Activated CD4-positive, CD25-positive, alpha-beta regulatory T cell treated with anti-CD3 and anti-CD28 coated beads, Interleukin-2, amount 50 U/mL, for 24 hours (primary cell): ENCODE measurements around the gene PCNX3.
"Not testable (repeated sequence)": the region's sequence is repeated elsewhere in the genome, so short reads cannot be mapped to it uniquely, and the experiment has no call there.

ENCODE experiments used
- ATAC-seq, 2 donors: fragments of 150-1000 bp; cut with Tn5 transposase; one replicate each; pipeline ENCODE4 v1.10.0; 2021; ENCODE audit warnings: mild to moderate bottlenecking in 1 of 2, moderate library complexity in 1 of 2

Gene PCNX3

DNA sequence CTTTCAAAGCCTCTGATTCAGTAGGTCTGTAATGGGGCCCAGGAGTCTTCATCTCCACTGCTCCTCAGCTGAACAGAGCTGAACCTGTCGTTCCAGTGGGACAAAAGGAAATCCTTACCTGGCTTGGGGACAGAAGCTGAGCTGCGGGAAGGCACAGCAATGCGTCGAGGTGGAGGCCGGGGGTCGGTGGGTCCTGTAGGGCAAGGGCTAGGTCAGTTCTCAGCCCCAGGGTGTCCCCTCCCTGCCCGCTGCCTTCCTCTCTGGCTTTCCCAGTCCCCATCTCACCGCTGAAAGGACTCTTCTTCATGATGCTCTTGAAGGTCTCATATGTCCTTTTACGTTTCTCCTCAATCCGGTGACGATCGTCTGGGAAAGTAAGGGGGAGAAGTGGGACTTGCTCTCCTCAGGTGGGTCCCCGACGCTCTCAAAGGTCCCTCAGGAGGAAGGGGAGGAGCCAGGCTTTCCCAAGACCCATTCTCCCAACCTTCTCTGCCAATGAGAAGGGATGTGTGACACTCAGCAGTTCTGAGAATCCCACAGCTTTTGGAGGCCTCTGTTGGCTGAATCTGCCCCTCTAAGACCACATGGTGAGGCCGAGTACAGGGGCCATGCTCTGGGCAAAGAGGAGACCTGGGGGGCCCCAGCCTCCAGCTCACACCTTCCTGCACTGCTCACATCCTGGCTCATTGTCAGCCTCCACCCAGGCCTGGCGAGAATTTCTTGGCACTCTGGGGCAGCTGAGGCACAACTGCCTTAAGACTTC is 40.2 kb downstream of the PCNX3 start:
- ATAC-seq: no peak

DNA sequence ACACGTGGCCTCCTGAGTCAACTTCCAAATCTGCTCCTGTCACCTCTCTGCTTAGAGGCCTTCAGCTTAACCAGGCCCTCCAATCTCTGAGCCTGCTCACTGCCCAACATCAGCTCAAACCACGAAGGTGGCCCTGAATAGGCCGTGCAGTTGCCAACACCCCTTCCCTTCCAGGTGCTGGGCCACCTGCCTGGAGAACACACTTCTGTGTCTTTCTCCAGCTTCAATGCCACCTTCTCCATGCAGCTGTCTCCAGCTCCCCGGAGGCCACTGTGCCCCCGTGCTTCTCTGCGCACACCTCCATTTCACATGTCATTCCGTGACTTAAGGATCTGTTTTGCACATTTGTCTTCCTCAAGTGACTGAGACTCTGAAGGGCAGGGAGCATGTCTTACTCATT is 41.9 kb downstream of the PCNX3 start:
- ATAC-seq: no peak

DNA sequence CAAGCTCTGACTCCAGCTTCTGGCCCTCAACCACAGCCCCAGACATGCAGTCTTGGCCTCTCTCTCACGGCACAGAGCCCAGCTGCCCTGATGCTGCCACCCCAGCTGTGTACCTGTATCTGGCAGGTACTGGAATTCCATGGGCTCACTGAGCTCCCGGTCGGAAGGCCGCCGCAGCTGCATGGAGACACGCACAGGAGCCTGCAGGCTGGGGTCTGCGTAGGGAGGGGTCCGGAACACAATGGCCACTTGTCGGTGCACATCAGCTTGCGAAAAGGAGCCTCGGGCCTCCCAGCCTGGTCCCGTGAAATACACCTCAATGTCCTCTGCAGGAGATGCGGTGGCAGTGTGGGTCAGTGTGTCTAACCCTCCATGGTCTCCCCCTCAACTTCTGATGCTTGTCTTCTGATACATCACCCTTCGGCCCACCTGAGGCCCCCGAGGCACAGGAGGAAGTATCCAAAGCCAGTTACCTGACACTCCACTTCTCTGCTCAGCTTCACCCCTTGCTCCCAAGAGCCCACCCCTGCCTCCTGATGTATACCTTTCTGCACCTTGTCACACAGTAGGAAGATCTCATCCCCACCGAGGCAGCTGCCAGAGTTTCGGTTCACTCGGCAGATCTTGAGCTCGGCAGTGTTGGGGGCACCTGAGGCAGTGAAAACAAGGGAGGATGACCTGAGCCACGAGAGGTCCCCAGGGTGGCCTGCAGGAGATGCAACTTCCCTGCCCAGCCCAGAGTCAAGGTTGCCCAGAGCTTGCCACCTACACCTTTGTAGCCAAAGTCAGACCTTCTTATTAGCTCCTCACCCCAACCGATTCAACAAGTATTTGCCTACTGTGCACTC is 42.8 kb downstream of the PCNX3 start:
- ATAC-seq: no peak

DNA sequence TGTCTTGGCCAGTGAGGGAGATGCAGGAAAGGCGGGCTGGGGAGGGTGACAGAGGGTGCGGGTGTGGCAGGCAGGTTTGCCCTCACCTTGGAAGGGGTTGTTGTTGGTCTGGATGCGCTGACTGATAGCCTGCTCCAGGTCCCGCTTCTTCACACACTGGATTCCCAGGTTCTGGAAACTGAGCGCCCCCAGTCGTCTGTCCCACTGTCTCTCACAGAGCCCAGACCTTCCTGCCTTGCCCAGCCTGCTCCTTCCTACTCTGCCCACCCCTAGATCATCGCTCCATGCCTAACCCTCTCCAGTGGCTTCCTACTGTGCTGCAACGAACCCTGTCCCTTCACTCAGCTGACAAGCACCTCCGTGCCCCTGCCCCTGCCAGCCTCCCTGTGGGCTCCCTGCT is 44.5 kb downstream of the PCNX3 start:
- no peak for ATAC-seq

DNA sequence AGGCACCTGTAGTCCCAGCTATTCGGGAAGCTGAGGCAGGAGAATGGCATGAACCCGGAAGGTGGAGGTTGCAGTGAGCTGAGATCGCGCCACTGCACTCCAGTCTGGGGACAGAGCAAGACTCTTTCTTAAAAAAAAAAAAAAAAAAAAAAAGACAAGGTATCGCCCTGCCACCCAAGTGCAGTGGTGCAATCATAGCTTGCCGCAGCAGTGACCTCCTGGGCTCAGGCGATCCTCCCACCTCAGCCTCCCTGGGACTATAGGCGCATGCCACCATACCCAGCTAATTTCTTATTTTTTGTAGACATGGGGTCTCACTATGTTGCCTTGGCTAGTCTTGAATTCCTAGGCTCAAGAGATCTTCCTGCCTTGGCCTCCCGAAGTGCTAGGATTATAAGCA is 45.3 kb downstream of the PCNX3 start:
- not testable (repeated sequence) for ATAC-seq

DNA sequence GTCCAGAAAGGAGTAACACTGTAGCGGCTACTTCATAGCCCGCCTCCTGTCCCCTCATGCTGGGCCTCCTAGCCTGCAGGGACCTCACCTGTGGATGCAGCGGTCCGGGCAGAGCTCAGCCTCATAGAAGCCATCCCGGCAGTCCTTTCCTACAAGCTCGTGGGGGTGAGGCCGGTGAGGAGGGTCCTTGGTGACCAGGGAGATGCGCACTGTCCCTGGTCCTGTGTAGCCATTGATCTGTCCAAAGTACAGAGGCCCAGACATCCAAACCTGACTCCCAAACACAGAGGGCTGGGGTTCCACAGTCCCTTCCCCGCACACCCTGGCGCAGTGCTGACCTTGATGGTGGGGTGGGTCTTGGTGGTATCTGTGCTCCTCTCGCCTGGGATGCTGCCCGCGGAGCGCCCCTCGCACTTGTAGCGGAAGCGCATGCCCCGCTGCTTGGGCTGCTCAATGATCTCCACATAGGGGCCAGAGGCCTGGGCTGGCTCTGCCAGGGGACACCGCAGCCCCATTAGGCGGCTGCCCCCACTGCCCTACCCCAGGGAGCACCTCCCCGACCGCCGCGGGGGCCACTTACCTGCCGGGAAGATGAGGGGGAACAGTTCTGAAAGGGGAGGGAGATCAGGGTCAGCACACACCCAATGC is 46.1 kb downstream of the PCNX3 start:
- no peak for ATAC-seq

DNA sequence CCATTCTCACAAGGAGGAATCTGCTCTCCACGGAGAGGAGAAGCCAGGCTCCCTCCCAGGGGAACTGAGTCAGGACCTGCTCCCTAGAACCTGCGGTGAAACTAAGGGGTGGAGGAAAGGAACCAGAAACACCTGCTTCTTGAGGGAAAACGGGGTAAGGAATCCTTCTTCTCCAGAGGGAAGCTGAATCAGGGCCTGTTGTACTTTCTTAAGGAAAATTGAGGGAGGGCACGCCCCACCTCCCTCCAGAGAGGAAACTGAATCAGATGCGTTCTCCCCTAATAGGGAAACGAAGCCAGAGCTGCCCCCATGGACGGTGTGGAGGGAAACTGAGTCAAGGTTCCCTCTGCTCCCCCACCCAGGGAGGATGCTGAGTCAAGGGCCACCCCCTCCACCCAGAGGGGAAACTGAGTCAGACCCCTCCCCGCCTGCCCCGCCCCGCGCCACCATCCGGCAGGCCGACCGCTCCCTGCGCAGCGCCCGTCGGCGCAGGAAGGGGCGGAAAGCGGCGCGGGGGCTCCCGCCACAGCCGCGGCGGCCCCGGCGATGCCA is 46.7 kb downstream of the PCNX3 start:
- peak; percentile 21 to 22 for ATAC-seq

DNA sequence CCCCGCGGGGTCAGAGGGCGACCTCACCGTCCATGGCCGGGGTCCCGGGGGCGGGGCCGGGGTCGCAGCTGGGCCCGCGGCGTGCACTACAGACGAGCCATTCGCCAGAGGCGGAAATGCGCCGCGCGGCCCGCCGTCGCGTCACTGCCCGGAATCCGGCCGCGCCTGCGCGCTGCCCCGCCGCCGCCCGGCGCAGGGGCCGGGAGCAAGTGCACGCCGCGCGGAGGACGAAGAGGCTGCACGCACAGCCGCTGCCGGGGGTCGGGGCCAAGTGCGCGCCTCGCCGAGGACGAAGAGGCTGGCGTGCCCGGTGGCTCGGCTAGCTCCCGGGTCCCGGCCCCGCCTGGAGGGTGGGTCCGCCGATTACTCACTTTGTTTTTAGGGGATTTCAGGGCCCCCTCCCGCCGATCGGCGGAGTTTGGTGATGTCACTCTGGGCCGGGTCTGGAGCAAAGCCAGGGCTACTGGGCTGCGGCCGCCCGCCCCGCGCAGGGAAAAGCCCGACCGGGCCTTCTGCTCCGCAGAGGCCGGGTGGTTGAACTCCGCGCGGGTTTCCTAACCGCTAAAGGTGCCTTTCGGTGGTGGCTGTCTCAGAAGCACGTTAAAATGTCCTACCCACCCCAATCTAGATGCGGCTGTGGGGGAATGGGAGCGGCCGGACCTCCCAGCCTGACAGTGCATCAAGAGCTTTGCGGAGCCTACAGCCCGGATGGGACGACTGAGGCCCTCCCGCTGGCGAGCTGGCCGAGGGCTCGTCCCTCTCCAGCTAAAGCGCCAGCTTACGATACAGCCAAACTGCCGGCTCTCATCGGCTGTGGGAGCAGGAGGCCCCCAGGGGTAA is 47.4 kb downstream of the PCNX3 start, which contains the start of gene RELA:
TSS of gene RELA (minus strand) at position 118 of the 840 bp plus-strand sequence. CDS start at position 34, 84 bp downstream.
- peak; percentile 86 to 87 for ATAC-seq

DNA sequence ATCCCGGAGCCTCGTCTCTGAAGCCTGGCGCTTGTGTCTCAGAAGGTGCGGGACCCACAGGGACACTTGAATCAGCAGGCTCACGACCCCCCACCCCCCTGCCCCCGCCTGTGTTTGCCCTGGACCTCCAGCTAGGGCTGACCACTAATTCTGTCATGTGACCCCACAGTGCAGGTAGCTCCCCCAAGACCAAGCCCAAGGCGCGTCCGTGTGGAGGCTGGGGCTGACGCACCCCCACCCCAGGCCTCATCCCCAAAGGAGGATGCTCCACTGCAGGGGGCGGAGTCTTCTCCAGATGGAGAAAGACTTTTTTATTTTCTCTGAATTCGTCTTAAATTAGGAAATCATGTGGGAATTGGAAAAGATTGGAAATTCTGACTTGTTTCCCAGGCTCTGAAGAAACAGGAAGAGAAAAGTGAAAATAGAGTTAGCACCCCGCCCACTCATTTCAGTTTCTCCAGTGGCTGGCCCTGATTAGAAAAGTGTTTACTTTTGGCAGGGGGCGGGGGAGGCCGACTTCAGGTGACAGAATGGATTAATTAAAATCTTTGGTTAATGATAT is 48.1 kb downstream of the PCNX3 start:
- peak; percentile 27 to 34 for ATAC-seq

DNA sequence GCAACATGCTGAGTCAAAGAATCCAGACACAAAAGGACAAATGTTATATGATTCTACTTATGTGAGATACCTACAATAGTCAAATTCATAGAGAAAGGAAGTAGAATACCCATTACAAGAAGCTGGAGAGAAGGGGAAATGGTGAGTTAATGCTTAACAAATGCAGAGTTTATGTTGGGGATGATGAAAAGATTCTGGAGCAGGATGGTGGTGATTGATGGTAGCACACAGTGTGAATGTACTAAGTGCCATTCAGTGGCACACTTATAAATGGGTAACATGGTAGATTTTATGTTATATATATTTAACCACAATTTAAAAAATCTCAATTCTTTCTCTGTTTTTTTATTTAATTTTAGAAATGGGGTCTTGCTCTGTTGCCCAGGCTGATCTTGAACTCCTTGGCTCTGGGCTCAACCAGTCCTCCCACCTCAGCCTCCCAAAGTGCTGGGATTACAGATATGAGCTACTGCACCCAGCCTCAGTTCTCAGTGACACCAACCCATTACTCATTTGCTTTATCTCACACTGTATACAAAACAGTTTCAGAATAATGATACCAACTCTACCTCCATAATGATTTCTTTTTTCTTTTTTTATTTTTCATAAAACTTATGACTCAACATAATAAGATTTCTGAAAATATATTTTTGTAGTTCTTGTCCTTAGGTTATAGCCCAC is 56.7 kb downstream of the PCNX3 start:
- peak; percentile 70 to 85 for ATAC-seq

DNA sequence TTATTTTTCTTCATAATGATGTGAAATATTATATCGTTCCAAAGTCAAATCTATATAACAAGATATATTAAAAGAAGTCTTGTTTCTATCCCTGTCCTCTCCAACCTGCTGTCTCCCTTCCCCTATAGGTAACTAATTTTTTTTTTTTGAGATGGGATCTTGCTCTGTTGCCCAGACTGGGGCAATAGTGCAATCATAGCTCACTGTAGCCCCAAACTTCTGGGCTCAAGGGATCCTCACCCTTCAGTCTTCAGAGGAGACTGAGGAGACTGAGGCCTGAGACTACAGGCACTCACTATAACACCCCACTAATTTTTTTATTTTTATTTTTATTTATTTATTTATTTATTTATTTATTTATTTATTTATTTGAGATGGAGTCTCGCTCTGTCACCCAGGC is 57.4 kb downstream of the PCNX3 start:
- ATAC-seq: no peak

DNA sequence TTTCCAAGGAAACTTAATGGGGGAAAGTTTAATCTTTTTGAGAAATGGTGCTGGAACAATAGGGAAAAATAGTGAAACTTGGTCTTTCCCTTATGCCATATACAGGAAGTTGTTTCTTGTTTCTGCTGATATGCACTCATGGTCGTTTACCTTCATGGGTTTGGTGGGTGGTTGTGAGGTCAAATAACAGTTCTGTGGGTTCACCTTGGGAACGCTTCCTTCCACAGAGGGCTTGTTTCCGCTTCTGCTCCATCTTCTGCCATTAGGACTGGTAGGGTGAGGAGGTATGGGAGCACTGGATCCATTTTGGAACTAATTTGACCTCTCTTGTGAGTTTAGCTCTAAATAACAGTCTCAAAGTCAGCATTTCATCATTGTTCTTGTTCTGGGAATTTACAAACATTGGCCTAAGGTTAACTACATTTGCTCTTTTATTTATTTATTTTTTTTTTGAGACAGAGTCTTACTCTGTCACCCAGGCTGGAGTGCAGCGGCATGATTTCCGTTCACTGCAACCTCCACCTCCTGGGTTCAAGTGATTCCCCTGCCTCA is 64.7 kb downstream of the PCNX3 start:
- no peak for ATAC-seq

DNA sequence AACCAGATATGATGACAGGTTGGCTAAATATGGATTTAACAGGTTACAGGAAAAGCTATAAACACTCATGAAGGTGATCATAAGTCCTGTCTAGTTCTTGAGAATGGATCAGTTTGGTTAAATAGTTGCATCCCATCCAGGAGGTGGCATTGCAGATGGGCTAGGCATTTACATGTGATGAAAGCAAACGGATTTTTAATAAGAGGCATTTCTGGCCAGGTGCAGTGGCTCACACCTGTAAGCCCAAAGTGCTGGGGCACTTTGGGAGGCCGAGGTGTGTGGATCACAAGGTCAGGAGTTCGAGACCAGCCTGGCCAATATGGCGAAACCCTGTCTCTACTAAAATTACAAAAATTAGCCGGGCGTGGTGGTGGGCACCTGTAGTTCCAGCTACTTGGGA is 67.9 kb downstream of the PCNX3 start:
- ATAC-seq: not testable (repeated sequence)

DNA sequence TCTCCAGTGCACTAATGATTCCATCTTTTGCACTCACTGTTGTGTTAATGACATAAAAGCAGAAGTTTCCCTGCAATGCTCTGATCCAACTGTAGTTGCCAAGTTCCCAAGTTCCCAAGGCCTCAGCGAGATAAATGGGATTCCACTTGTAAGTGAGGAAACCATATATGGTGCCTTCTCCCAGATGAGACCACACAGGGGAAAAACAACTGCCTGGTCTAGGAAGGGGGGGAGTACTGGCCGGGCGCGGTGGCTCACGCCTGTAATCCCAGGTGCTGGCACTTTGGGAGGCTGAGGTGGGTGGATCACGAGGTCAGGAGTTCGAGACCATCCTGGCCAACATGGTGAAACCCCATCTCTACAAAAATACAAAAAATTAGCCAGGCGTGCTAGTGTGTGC is 70.4 kb downstream of the PCNX3 start:
- no peak for ATAC-seq
